Measurements from ENCODE around the gene PROSER2.

- TF ChIP-seq CTCF (IDR thresholded peaks at IDR 0.05) (no peak), POLR2A (IDR thresholded peaks at IDR 0.05) (no peak), POLR2AphosphoS5 (IDR thresholded peaks at IDR 0.05) (no peak)
These were observed 7.8 kb downstream of the PROSER2 start for GRCh38 chr10:11830836-11831519.
